GM18508 (cell line): ENCODE results near the gene KRT14.
"Not testable (repeated sequence)": the region's sequence is repeated elsewhere in the genome, so short reads cannot be mapped to it uniquely, and the experiment has no call there.

Experiments
- ATAC-seq: cut with Tn5 transposase; IDR thresholded peaks from one replicate; pipeline ENCODE4 v1.9.1; 2021; ENCODE audit warnings: moderate number of reproducible peaks; ENCODE audit not compliant: insufficient read depth, unreplicated experiment

Gene KRT14

GRCh38 chr17:41580244-41580575 is 6.5 kb downstream of the KRT14 start:
- ATAC-seq: no peak

DNA sequence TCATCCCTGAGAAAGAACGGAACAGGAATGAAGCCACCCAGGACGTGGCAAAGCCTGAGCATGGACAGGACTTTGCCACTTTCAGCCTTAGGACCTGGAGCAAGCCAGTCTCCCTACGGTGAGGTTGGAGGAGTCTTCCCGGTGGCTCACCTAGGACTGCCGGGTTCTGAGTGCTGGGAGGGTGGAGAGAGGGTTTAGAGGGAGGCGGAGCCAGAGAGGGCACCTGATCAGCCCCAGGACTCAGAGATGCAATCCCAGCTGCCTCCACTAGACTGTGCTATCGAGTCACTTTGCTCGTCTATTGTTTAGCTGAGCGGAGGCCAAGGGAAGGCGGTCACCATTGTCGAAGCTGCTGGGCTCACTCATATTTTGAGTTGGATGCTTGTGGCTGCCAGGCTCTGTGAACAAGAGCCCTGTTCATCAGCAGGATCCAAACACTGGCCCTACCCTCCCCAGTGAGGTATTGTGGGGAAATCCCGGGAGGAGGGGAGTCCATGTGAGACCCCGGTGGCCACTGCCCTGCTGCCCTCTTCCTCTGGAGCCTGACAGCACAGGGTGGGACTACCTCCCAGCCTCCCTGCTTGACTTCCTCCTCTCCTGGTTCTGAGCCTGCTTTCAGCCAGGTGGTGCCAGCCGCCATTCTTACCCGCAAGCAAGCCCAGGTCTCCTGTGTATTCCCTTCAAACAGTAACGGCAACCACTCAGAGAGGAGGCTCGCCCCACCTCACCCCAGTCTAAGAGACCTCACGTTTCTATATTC is 7.0 kb downstream of the KRT14 start:
- no peak for ATAC-seq

GRCh38 chr17:41578971-41579370 is 7.7 kb downstream of the KRT14 start:
- no peak for ATAC-seq

DNA sequence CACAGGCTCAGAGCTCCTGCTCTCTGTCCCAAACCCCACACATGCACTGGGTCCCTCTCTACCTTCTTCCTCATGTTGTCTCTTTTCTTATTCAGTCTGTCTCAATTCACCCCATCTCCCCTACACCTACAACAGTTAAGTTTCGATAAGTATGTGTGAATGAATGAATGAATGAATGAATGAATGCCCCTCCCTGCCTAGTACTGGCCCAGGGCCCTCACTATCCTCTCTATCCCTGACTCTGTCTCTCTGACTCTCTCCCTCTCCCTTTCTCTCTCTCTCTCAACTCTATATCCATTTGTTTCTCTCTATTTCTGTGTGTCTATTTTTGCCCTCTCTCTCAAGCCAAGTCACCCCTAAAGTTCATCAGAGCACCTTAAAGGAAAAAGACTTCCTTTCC is 8.2 kb downstream of the KRT14 start:
- ATAC-seq: no peak

GRCh38 chr17:41576740-41577139 is 10.0 kb downstream of the KRT14 start:
- ATAC-seq: not testable (repeated sequence)

GRCh38 chr17:41575336-41575735 is 11.4 kb downstream of the KRT14 start:
- ATAC-seq: no peak

GRCh38 chr17:41571561-41572434 is 14.9 kb downstream of the KRT14 start, which contains the start of gene KRT9:
TSS of gene KRT9 (minus strand) at chr17:41572059. CDS start at chr17:41571992, 67 bp downstream.
- no peak for ATAC-seq

GRCh38 chr17:41567317-41567716 is 19.4 kb downstream of the KRT14 start:
- ATAC-seq: no peak

DNA sequence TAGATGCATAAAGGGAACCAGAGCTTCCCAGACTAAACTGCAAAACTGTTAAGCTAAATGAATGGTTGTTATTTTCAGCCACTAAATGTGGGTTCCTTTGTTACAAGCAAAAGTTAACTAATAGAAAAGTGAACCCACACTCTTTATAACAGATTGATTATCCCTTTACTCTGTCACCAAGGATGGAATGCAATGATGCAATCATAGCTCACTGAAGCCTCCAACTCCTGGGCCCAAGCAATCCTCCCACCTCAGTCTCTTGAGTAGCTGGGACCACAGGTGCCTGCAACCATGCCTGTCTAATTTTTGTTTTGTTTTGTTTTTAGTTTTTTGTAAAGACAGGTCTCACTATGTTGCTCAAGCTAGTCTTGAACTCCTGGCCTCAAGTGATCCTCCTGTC is 21.4 kb downstream of the KRT14 start:
- no peak for ATAC-seq

DNA sequence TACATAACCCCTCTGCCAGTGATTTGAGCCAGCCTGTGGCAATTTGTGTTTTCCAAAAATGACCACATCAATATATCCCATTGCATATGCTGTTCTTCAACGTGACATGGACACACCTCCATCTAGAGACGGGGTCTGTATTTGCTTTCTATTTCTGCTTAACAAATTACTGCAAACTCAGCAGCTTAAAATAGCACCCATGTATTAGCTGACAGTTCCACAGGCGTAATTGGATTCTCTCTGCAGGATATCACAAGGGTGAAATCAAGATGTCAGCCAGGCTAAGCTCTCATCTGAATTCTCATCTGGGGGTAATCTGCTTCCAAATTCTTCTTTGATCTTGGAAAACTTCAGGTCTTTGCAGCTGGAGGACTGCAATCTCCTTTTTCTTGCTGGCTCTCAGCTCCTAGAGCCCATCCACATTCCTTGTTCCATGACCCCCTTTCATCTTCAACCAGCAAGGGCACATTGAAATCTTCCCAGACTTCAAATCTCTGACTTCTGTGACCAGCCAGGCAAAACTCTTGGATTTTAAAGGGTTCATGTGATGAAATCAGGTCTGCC is 23.0 kb downstream of the KRT14 start:
- no peak for ATAC-seq

DNA sequence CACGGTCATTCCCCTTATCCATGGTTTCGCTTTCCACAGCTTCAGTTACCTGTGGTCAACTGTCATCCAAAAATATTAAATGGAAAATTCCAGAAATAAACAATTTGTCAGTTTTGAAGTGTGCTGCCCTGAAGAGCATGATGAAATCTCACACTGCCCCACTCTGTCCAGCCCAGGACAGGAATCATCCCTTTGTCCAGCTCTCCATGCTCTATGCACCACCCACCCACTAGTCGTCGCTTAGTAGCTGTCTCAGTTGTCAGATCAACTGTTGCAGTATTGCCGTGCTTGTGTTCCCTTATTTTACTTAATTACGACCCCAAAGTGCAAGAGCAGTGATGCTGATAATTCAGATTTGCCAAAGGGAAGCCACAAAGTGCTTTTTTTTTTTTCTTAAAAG is 25.1 kb downstream of the KRT14 start:
- no peak for ATAC-seq

- no peak for ATAC-seq
These were observed 27.1 kb downstream of the KRT14 start for GRCh38 chr17:41559548-41559947.

DNA sequence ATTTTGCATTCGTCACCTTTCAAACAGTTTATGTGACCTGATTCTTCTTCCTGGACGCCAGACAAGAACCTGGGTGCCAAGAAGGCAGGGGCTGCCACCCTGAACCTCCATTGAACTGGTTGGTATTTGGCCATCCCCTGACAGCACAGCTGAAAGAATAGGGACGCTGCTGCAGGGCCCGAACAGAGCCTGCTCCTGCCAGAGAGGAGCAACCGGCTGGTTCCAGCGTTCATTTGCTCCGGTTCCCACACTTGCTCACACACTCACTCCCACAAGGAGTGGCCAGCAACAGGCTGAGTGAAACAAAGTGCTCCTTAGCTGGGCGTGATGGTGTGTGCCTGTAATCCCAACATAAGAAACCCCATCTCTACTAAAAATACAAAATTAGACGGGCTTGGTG is 29.8 kb downstream of the KRT14 start:
- no peak for ATAC-seq

DNA sequence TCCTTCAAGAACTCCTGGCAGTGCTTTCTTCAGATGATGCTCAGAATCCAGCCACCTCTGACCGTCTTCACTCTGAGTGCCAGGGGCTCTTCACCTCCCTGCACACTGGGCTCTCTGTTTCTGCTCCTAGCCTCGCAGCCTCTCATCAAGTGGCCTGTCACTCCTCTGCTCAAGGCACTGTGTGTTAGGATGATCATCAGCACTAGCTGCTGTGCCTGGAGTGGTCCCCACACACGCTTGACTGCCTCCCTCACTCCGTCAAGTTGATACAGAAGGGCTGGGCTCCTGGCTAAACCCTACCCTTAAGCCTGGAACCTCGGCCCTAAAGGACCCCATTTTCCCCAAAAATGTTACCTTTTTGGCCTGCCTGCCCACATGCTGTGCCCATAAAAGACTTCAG is 30.4 kb downstream of the KRT14 start:
- no peak for ATAC-seq

DNA sequence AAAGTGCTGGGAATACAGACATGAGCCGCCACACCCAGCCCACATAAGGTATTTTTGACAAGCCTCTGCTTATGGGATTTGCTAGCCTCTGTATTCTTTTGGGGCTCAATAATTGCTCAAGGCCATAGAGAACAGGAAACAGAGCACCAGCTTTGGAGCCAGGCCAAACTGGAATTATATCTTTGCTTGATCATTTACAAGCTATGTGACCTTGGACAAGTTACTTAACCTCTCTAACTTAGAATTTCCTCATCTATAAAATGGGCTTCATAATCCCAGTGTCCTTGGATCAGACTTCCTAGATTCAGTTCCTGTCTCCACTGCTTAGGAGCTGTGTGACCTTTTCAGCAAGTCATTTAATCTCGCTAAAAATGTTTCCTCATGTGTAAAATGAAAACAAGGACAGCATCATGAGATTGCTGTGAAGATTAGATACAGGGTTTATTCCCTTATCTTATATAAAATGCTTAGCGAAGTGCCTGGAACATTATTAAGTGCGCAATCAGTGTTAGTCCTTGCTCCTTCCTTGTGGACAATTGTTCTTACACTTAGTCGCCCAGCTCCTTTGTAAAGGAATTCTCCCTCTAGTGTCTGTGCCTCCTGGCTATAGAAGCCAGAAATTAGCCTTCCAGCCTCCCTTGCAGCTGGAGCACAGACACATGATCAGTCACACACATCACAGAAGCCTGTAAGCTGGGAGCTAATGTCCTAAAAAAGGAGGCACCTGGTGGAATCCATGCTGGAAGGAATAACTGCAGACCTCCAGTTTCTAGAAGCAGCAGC is 31.4 kb downstream of the KRT14 start:
- no peak for ATAC-seq

DNA sequence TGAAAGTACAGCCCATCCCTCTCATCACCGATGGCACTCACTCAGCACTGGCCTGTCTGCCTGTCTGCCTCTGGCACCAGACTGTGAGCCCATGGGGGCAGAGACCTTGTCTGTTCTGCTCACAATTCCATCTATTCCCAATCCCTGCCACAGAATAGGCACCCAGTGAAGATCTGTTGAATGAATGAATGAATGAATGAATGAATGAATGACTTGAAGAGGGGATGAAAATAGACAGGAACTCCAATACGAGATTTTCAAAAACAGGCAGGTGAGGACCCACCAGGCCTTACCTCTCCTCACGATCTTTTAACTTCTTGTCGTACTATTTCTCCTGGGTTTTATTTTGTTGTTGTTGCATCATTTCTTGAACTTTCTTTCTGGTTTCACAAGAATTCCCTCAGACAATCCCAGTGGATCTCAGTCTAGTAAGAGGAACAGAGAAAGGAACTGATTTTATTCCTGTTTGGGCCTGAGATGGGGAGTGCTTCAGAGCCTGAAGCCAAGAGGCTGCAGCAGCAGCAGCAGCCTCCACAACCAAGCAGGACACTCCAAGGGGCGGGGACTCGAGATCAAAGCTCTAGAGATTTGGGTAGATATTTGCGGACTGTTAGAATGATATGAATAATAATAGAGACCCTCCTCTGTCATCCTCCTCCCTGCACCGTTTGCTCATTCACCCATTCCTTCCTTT is 32.6 kb downstream of the KRT14 start:
- ATAC-seq: no peak

- ATAC-seq: no peak
These were observed 33.5 kb downstream of the KRT14 start for GRCh38 chr17:41553176-41553575.

DNA sequence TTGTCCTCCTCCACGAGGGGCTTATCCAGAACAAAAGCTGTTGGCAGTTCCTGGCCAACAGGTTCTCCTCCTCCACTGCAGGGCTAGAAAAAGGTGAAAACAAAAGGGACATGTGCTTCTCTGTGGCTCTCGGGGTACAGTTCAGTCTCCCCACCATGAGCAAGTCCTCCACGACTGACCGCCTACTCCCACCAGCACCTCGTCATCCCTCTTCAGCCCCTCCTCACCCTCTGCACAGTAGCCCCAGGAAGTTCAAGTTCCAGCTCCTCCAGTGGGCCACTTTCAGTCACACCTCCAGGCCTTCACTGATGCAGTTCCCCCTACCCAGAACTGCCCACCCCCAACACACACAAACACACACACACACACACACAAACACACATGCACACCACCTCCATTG is 34.2 kb downstream of the KRT14 start:
- ATAC-seq: no peak

DNA sequence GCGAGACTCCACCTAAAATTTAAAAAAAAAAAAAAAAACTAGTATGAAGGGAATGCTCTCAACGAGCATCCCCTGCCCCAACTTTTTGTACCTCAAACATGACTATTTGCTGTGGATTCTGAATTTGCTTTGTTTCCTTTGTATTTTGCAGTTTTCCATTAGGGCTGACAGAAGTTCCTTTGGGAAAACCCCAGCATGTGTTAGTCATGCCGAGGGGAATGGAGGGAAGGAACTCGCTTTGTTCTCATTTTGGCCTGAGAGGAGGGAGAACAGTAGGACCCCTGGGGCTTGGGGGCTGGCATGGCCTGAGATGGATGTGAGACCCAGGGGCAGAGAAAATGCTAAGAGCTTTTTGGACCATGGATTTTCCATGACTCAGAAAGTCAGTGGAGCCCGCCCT is 35.3 kb downstream of the KRT14 start:
- ATAC-seq: no peak

- ATAC-seq: no peak
These were observed 37.1 kb downstream of the KRT14 start for GRCh38 chr17:41549596-41550039.
